ENCODE results near the gene ERBB2.
A peak's percentile ranks its signal among the peaks of the same experiment; 100 is the strongest.

The ERBB2 gene

DNA sequence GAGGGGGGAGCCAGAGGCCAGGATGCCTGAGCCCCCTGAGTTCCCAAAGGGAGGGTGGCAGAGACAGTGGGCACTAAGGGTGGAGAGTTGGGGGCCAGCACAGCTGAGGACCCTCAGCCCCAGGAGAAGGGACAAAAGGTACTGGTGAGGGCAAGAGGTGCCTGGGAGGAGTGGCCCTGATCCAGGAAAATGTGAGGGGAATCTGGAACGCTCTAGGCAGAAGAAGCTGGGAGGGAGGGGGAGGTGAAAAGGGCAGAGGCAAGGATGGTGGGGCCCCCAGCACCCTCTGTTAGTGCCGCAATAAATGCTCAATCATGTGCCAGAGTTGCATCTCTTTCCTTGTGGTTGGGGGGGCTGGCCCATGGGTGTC, 33.6 kb upstream of the ERBB2 start:
- no peak for DNase-seq

DNA sequence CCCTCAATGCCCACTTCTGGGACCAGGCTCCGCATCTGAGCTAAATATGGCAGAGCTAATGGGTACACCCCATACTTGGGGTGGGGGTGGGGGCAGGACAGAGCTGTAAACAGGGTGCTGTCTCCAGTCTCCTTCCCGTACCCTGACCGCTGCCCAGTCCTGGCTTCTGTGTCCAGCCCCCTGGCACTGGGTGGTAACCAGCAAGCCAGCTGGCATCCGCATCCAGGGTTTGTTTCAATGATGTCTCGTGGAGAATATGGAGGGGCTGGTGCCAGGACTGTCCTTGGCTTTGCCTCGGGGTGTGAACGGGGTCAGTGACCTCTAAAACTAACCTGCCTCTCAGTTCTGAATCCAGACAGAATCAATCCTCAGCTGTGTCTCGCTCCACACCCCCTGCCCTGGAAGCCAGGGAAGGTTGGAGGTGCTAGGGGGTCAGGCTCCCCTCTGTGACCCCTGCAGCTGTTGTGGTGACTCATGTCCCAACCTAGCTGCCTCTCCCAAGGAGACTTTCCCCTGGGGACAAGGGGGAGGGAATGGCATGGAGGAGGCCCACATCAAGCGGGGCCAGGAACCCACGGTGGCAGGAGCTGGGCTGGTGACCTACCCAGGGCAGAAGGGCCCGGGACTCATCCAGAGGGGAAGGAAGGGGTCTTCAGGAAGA, 33.1 kb upstream of the ERBB2 start:
- DNase-seq: no peak

DNA sequence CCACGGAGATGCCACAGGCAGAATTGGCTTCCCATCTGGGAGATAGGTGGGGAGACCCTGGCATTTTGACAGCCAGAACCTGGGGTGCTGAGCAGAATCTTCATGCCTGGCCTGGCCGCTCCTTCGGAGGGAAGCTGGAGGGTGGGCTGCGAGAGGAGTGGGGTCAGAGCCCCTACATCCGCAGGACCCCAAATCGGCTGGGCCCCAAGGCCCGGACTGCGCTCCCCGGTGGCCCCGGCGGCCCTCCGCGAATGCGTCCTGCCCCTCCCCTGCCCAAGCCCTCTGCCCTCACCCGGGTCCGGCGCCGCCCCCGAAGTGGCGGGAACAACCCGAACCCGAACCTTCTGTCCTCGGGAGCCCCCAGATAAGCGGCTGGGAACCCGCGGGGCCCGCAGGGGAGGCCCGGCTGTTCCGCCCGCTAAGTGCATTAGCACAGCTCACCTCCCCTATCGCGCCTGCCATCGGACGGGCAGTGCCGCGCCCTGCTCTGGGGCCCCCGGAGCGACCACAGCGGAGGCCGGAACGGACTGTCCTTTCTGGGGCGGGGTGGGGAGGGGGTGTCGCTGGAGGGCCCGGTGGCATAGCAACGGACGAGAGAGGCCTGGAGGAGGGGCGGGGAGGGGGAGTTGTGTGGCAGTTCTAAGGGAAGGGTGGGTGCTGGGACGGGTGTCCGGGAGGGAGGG, 32.5 kb upstream of the ERBB2 start:
- DNase-seq: no peak

DNA sequence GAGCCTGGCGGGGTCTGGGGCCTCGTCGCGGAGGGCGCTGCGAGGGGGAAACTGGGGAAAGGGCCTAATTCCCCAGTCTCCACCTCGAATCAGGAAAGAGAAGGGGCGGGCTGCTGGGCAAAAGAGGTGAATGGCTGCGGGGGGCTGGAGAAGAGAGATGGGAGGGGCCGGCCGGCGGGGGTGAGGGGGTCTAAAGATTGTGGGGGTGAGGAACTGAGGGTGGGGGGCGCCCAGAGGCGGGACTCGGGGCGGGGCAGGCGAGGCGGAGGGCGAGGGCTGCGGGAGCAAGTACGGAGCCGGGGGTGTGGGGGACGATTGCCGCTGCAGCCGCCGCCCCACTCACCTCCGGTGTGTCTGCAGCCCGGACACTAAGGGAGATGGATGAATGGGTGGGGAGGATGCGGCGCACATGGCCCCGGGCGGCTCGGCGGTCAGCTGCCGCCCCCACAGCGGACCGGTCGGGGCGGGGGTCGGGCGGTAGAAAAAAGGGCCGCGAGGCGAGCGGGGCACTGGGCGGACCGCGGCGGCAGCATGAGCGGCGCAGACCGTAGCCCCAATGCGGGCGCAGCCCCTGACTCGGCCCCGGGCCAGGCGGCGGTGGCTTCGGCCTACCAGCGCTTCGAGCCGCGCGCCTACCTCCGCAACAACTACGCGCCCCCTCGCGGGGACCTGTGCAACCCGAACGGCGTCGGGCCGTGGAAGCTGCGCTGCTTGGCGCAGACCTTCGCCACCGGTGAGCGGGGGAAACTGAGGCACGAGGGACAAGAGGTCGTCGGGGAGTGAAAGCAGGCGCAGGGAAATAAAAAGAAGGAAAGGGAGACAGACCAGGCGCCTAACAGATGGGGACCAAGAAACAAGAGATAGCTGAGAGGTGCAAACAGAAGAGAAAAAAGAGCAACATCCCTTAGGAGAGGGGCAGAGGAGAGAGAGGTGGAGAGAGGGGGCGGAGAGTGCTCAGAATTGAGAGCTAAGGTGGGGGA, 31.6 kb upstream of the ERBB2 start, which contains the start of gene PNMT:
TSS of gene PNMT (plus strand) at position 509 of the 980 bp plus-strand sequence. CDS start at position 532, 23 bp downstream.
- peak; percentile 18 for DNase-seq

DNA sequence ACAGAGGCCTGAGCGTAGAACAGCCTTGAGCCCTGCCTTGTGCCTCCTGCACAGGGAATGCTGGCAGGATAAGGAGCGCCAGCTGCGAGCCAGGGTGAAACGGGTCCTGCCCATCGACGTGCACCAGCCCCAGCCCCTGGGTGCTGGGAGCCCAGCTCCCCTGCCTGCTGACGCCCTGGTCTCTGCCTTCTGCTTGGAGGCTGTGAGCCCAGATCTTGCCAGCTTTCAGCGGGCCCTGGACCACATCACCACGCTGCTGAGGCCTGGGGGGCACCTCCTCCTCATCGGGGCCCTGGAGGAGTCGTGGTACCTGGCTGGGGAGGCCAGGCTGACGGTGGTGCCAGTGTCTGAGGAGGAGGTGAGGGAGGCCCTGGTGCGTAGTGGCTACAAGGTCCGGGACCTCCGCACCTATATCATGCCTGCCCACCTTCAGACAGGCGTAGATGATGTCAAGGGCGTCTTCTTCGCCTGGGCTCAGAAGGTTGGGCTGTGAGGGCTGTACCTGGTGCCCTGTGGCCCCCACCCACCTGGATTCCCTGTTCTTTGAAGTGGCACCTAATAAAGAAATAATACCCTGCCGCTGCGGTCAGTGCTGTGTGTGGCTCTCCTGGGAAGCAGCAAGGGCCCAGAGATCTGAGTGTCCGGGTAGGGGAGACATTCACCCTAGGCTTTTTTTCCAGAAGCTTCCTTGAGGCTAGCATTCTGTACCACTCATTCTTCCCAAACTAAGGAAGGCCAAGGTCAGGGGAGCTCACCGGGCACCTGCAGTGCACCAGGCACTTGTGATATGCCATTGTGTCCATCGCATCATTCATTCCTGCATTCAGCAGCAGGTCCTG, 29.7 kb upstream of the ERBB2 start:
- no peak for DNase-seq

DNA sequence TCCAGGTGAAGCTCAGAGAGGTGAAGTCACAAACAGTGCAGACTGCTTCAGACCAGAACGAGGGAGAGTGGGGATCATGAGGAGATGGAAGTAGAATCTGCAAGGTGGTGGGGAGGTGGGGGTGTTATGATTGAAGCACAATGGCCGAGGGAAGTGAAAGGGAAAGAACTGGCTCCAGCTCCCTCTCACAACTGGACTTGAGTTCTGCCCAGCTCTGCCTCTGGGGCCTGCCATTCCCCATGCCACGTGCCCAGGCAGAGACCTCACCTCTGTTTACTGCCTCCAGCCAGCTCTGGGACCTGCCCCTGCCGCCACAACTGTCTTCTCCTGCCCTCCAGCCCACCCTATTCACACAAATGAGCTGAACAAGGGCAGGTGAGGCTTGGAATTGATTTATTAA, 29.1 kb upstream of the ERBB2 start:
- DNase-seq: no peak

DNA sequence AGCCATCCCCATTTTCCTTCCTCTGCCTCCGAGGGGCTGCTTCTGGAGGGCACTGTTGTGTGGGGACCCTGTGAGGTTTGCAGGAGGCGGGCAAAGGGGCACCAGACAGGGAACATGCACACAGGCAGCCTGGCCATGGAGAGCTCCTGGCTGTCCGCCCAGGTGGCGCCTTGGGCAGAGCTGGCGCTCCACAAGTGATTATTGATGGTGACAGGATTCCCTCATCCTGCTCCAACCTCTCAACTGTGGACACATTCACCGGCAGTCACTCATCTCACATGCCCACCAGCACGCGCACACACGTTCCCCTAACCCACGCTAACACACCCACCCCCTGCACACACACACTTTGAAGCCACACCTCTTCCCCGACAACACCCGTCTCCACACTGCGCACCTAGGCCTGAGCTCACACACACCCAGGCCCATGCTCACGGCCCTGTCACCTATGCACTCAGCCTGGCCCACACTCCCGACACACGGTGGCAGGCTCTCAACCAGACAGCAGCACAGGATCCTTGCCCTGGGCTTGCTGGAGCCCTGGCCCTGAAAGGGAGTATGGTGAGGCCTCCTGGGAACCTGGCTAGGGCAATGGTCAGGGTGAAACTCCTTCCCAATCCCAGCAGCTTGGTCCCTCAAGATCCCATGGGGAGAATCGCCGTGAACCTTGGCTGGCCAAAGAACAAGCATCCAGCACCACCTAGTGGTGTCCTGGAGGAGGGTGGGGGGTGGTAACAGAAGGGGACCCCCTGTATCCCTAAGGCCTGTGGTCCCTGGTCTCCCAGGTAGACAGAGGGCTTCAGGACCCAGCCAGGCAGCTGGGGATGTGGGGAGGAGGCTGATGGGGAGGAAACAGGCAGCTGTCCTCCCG, 28.0 kb upstream of the ERBB2 start:
- DNase-seq: peak; percentile 16

DNA sequence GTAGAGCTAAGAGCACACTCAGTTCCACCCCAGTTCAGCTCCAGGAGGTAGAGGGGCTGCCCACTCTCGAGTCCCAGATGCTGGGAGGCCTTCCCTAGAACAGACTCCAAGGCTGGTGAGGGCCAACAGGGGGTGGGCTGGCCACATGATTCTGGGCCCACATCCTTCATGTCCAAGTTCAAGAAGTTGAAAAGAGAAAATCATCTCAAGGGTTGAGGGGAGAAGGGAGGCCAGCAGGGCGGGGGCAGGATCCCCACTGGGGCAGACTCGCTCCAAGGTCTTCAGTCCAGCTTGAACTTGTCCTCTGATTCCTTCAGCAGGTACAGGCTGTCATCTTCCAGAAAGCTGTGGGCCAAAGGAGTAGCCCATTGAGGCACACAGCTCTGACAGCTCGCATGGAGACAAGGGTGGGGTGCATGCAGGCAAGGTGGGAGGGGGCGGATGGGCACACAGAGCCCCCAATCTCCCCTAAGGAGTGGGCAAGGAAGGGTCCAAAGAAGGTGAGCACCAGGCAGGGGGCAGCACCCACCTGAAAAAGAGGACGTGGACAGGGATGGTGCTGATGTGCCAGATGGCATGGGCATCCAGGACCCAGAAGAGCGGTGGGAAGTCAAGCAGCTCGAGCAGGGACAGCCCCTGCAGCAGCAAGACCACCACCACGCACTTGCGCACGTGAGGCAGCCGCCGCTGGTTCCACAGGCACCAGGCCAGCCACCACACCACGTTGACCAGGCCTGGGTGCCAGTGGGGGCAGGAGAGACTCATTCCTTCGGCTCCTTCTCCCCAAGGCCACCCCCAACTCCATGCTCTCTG, 27.1 kb upstream of the ERBB2 start:
- no peak for DNase-seq

DNA sequence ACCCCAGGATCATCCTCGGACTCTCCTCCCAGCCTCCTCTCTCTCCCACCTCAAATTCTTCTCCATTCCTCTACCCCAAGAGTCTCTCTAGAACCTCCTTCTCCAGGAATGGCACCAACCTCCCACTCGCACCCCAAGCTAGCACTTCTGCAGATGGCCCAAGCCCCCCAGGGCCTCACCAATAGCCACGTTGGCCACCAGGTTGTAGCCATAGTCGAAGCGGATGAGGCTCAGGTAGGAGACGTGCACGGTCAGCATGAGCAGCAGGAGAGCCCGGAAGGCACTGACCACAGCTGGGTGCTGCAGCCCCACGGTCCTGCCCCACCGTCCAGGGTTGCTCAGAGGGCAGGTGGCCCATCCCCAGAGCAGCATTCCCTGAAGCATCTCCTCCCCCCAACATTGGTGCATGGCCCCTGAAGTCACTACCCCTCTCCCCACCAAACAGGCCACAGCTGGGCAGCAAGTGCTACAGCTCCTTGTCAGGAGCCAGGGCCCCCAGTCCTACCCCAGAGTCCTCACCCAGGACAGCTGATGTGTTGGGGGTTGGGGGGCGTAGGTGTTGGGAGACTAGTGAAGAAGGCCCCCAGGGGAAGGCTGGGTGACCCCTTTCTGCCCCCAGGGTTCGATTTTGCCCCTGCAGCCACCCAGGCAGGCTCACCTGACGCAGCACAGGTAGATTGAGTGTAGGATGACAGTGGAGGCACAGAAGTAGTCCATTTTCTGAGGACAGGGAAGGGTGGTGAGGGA, 26.4 kb upstream of the ERBB2 start:
- DNase-seq: no peak

DNA sequence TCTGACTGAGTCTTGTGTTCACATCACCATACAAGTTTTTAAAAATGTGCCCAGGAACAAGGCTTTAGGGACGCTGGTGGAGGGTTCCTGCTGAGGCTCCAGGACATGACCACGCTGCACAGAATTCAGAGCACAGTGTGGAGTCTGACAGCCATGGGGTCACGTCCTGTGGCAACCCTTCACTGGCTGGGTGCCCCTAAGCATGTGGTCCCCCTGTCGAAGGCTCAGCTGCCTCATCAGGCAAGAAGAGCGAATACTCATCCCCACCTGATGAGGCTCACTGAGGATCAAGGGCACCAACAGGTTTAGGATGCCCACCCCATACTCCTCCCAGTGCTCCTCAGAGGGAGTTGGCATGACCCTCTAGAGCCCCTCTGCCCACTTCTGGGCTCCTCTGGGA, 25.7 kb upstream of the ERBB2 start:
- no peak for DNase-seq

DNA sequence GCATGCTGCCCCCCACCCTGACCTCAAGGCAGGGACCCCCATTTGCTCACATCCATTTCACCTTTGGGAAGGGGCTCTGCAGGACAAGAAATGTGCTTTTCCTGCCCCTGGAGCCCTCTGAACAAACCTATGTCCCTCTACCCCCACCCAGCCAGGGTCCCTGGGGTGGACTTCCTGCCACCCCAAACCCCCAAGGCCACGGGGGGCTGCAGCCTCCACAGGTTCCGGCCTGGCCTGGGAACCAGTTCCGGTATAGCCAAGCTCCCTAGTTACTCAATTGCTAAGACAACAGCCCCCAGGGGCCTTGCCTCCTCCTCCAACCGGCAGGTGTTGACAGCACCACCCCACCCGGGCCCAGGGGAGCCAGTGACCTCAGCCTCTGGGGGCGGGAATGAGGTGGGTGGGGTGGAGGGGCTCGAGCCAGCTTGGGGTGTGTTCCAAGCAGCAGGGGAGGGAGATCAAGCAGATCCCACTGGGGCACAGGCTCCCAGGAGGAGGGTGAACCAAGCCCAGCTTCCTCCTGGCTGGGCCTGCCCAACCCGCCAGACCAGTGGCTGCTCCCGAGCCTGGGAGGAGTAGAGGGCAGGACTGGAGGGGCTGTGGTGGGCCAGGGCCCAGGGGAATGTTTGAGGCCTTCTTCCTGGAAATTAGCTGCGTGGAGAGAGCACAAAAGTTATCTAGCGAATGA, 25.0 kb upstream of the ERBB2 start:
- DNase-seq: no peak

DNA sequence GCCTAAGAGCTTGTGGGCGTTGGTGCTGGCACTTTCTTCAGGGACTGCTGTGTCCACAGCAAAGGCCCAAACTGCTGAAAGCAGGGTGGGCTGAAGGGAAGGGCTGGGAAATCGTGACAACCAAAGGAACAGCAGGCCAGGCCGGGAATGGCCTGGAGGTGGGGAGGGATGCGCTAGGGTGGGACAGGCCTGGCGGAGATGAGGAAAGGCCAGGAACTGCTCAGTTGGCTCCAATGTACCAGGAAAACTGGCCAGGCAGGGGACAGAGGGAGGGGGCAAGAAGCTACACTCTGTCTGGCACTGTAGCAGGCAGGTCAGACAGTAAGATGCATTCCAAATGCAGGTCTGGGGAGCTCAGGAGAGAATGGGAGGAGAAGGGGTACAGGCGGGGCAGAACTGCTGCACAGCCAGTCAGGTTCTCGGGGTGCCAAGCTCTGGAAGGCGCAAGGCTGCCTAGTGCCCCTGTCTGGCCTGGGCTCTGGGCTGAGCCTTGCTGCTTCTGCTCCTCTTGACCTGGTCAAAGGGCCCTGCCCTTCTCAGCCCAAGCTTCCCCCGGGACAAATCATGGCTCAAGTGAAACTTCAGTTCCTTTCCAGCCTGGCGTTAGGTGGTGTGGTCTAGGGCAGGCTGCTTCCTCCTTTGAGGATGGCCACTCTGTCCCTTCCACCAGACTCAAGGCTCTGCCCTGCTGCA, 24.3 kb upstream of the ERBB2 start:
- DNase-seq: no peak

DNA sequence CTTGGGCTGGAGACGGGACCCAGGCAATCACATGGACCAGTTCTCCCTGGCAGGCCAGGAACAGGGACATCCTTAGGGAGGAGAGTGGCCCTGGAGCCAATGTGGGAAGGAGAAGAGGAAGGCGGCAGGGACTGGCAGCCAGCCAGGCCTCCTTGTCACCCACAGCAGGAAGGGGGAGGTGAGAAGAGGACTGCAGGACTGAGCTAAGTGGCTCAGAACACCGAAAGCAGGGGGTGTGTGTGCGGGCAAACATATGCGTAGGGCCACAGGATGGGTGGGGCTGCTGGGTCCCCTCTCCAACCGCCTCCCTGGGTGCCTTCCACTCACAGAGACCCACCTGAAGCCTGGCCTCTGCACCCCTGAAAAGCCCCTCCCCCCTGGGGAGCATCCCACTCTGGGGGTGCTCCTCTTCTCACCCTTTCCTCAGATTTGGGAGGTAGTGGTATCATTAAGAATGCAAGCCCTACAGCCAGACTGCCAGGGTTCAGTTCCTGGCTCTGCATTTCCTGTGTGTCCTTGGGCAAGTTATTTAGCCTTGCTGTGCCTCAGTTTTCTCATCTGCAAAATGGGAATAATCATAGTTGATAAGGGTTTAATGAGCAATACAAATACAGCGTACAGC, 23.6 kb upstream of the ERBB2 start:
- DNase-seq: no peak

DNA sequence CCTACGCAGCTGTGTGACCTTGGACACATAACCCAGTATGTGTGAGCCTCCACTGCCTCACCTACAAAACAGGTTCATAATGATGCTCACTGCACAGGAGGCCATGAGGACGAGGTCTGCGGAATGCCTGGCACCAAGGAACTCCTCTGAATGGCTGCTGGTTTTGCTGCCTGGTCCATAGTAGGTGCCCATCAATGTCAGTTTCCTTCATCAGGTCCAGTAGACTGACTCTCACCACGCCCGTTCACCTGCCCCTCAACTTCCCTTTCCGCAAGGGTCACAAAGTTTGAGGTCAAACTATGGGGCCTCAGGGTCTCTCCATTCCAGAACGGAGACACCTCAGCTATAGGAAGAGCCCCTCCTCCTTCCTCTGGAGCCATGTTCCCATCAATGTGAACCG, 22.8 kb upstream of the ERBB2 start:
- DNase-seq: no peak

DNA sequence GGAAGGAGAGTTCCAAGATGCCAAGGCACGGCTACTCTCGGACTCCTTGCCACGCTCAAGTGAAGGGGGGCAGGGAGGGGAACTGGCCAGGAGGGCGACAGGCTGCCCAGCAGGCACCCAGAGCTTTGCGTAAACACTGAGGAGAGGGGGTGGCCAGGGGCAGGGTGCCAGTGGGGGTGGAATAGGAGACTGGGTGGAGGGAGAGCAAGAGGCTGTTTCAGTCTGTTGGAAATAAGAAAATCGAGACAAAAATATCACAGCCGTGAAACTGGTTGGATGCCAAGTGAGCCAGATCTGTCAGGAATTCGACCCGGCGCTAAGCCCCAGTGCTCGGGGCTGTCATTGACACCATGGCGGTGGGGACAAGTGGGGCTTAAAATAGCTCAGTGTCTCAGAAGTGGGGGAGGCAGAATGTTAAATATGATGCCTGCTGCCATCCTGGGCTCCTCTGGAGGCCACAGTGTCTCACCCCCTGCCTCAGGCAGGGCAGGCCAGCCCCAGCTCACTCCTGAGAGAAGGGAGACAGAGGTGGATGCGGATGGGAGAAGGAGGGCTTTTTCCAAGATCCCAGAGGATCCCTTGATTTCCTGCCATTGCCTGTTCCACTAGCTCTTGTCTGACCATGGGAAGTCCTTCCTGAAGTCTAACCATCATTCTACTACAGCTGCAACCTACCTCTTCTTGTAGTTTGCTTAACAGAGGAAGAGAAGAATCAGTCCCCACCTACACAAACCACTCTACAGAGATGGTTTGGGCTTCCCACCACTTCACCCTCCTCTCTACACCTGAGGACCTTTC, 22.1 kb upstream of the ERBB2 start:
- DNase-seq: no peak

DNA sequence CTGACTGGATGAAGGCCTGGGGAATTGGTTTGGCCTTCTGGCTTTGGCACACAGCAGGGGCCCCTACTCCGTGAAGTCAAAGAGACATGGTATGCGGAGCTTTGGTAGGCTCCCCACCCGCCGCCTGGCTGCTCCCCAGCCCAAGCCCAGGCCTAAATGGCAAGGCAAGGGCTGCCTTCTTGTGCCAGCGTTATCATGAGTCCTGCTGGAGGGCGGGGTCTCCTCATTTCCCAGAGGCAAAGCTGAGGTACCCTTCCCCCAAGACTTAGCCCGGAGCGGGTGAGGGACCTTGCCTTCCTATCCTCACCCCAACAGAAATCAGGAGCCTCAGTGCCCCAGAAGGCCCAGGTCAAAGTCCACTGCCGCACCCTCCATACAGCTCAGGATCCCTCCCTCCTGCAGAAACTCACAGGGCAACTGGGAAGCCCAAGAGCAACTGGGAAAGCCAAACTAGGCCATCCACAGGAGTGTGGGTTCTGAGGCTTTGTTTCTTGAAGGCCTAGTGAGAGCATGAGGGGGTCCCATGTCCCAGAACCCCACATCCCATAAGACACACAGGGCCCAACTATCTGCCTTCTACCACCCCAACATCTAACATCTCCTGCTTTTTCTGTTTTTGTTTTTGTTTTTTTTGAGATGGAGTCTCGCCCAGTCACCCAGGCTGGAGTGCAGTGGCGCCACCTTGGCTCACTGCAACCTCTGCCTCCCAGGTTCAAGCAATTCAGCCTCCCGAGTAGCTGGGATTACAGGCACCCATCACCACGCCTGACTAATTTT, 21.3 kb upstream of the ERBB2 start:
- DNase-seq: no peak
